ENCODE measurements around the gene ERAP2. TPM values are rescaled to one million over a fixed set of nuclear protein-coding genes. Genes with fewer than 3 reads are reported as not detected.
A peak's percentile ranks its signal among the peaks of the same experiment; 100 is the strongest.

The ERAP2 gene, protein sequence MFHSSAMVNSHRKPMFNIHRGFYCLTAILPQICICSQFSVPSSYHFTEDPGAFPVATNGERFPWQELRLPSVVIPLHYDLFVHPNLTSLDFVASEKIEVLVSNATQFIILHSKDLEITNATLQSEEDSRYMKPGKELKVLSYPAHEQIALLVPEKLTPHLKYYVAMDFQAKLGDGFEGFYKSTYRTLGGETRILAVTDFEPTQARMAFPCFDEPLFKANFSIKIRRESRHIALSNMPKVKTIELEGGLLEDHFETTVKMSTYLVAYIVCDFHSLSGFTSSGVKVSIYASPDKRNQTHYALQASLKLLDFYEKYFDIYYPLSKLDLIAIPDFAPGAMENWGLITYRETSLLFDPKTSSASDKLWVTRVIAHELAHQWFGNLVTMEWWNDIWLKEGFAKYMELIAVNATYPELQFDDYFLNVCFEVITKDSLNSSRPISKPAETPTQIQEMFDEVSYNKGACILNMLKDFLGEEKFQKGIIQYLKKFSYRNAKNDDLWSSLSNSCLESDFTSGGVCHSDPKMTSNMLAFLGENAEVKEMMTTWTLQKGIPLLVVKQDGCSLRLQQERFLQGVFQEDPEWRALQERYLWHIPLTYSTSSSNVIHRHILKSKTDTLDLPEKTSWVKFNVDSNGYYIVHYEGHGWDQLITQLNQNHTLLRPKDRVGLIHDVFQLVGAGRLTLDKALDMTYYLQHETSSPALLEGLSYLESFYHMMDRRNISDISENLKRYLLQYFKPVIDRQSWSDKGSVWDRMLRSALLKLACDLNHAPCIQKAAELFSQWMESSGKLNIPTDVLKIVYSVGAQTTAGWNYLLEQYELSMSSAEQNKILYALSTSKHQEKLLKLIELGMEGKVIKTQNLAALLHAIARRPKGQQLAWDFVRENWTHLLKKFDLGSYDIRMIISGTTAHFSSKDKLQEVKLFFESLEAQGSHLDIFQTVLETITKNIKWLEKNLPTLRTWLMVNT
- total RNA-seq, result 10 to 100 TPM in 1 of 2 donors, 1 to 10 TPM in 1; 7.5 to 24.7 TPM

DNA sequence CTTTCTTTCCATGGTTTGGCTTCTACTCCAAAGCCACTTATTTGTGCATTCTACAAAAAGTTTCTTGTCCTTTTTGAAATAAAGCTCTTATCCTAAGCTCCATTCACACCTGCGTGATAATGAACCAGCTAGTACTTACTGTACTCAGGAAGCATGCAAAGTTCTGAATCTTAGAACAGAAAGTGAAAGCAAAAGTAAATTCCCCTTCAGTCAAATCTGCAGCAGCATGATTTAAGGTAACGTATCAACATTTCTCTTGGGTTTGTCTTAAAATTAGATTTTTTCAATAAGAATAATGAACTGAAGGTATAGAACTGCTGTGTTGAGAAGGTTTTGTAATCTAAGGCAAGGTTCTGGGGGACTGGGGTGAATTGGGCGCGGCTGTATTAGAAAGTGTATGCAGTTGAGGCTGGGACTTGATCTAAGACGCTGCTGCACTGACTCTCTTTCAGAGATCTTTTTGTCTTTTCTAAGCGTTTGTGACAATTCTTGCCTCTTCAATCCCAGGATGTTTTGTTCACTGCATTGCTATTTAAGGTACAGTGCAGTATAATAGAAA lies at the start of gene ERAP2:
TSS of gene ERAP2 (plus strand) at position 209 of the 559 bp plus-strand sequence. CDS start 3,186 bp downstream, outside the sequence.
- Histone ChIP-seq H3K9me3 (no peaks in the 10 kb centered on the region), H3K27ac (peak within 1 kb of the TSS in 3 of 4 donors; percentile 51 to 69 (median 64)), H3K27me3 (no peaks in the 10 kb centered on the region), H3K36me3 (replicated peaks in 1 of 2; ENCODE audit: insufficient read depth in 1 of 2, low read depth in 2 of 2) (no peaks in the 10 kb centered on the region), H3K4me1 (peaks cover 13% of the 10 kb centered on the region), H3K4me3 (peak within 1 kb of the TSS; percentile 21 to 32)
- 3 to 5% methylated on average over 6 of the region's 6 CpGs for WGBS, 2 donors
- peak; percentile 80 for ATAC-seq
- no peak for TF ChIP-seq POLR2A (IDR thresholded peaks at IDR 0.05)
- TF ChIP-seq, protein P1, sequence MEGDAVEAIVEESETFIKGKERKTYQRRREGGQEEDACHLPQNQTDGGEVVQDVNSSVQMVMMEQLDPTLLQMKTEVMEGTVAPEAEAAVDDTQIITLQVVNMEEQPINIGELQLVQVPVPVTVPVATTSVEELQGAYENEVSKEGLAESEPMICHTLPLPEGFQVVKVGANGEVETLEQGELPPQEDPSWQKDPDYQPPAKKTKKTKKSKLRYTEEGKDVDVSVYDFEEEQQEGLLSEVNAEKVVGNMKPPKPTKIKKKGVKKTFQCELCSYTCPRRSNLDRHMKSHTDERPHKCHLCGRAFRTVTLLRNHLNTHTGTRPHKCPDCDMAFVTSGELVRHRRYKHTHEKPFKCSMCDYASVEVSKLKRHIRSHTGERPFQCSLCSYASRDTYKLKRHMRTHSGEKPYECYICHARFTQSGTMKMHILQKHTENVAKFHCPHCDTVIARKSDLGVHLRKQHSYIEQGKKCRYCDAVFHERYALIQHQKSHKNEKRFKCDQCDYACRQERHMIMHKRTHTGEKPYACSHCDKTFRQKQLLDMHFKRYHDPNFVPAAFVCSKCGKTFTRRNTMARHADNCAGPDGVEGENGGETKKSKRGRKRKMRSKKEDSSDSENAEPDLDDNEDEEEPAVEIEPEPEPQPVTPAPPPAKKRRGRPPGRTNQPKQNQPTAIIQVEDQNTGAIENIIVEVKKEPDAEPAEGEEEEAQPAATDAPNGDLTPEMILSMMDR (IDR thresholded peaks at IDR 0.05), result no peak
- no peak for DNase-seq
- intact Hi-C loops (cut with DNase I), result no loop called here

DNA sequence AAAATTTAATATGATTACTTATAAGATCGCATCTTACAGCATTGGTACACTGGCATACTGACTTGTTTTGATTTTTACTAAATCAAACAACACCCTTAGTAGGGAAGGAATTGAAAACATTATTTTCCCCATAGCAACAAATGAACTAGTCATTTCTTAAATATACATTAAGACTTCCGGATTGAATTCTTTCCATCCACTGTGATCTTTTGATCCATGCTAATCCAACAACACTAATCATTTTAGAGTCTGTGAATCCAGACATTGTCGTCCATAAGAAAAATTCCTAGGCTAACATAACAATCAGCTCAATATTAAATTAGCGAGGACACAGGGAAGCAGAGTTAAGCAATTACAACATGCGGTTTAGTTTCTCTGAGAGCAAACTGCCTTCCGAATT lies 47.0 kb upstream of the ERAP2 start:
- intact Hi-C loops (cut with DNase I), result no loop called here
- no peaks in the 10 kb centered on the region for H3K36me3 ChIP-seq (replicated peaks in 1 of 2; ENCODE audit: insufficient read depth in 1 of 2, low read depth in 2 of 2)
- TF ChIP-seq POLR2A (IDR thresholded peaks at IDR 0.05), result no peak
- TF ChIP-seq, protein P1 (IDR thresholded peaks at IDR 0.05), result no peak
- H3K4me3 ChIP-seq, result no peak overlapping the region
- 76 to 81% methylated on average over 6 of the region's 6 CpGs for WGBS, 2 donors
- no peak for DNase-seq
- ATAC-seq, result no peak
- no peak overlapping the region for H3K27ac ChIP-seq
- no peaks in the 10 kb centered on the region for H3K27me3 ChIP-seq
- no peaks in the 10 kb centered on the region for H3K9me3 ChIP-seq
- H3K4me1 ChIP-seq, result no peaks in the 10 kb centered on the region

GRCh38 chr5:96834016-96834415 lies 42.3 kb upstream of the ERAP2 start:
- no peaks in the 10 kb centered on the region for H3K4me1 ChIP-seq
- no peak overlapping the region for H3K27ac ChIP-seq
- DNase-seq (no peak), ATAC-seq (no peak)
- intact Hi-C loops (cut with DNase I), result no loop called here
- WGBS, 2 donors, result 83 to 84% methylated on average over 3 of the region's 3 CpGs
- TF ChIP-seq, protein P1 (IDR thresholded peaks at IDR 0.05), result no peak
- TF ChIP-seq POLR2A (IDR thresholded peaks at IDR 0.05), result no peak
- no peaks in the 10 kb centered on the region for H3K9me3 ChIP-seq
- no peaks in the 10 kb centered on the region for H3K36me3 ChIP-seq (replicated peaks in 1 of 2; ENCODE audit: insufficient read depth in 1 of 2, low read depth in 2 of 2)
- no peak overlapping the region for H3K4me3 ChIP-seq
- H3K27me3 ChIP-seq, result no peaks in the 10 kb centered on the region

DNA sequence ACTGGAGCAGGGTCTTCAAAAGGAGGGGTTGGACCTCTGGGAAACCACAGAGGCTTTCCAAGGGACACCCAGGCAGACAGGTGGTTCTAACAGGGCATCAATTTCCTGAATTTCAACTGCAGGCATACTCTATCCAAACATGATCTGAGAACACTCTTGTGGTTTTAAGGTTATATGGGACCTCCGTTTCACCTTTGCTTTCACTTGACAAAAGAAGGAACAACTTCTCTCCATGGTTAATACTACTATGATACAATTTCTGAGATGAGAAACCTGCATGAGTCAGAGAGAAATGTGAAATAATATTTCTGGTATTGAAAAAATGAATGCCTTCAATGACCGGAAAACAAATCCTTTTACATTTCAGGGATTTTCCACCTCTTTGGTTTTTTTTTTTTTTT lies 40.5 kb upstream of the ERAP2 start:
- Histone ChIP-seq H3K9me3 (no peaks in the 10 kb centered on the region), H3K27ac (no peak overlapping the region), H3K4me1 (no peaks in the 10 kb centered on the region), H3K36me3 (replicated peaks in 1 of 2; ENCODE audit: insufficient read depth in 1 of 2, low read depth in 2 of 2) (no peaks in the 10 kb centered on the region), H3K27me3 (no peaks in the 10 kb centered on the region), H3K4me3 (no peak overlapping the region)
- TF ChIP-seq, protein P1 (IDR thresholded peaks at IDR 0.05), result no peak
- no peak for TF ChIP-seq POLR2A (IDR thresholded peaks at IDR 0.05)
- 80 to 87% methylated on average over 2 of the region's 2 CpGs for WGBS, 2 donors
- no peak for DNase-seq
- intact Hi-C loops (cut with DNase I), result no loop called here
- ATAC-seq, result no peak
